IMR-90 (cell line): Measurements from ENCODE around the gene ARAP2. TPM values are rescaled to one million over a fixed set of nuclear protein-coding genes. Genes with fewer than 3 reads are reported as not detected.

ENCODE experiments used
- ATAC-seq: fragments of 200-7000 bp; cut with Tn5 transposase; 2 replicates; pipeline ENCODE4 v1.9.1; 2020; ENCODE audit warnings: low read depth, mild to moderate bottlenecking, moderate library complexity
- BruUV-seq: library from RNA; stranded (reverse); fragments of 400-500 nt; replicated peaks from 2 replicates; lab custom pipeline; 2021; lab: Mats Ljungman, UMichigan
- CTCF ChIA-PET: fragments of 300-600 bp; formaldehyde crosslinking; extraction: SDS; loops from one replicate; lab custom pipeline; 2021; ENCODE audit warnings: antibody characterized with exemption; lab: Yijun Ruan, JAX
- POLR2A ChIA-PET: fragments of 300-600 bp; sonication (Branson Sonifier 250); formaldehyde crosslinking; loops from one replicate; lab custom pipeline; 2022; ENCODE audit warnings: antibody characterized with exemption; ENCODE audit not compliant: unreplicated experiment; lab: Charles Lee
- DNase-seq: peaks from one replicate; pipeline ENCODE4 v3.0.0; 2013
- H2AFZ ChIP-seq: replicated peaks from 2 replicates; pipeline ENCODE3; 2013; ENCODE audit warnings: low read length, mild to moderate bottlenecking; ENCODE audit not compliant: poor library complexity
- H2AK5ac ChIP-seq: 2 replicates; pipeline ENCODE4 v1.6.1; 2013; ENCODE audit warnings: low read depth, low read length, inconsistent platforms
- H2AK9ac ChIP-seq: replicated peaks from 2 replicates; pipeline ENCODE3; 2013; ENCODE audit warnings: mild to moderate bottlenecking, low read depth, low read length, moderate library complexity; ENCODE audit not compliant: poor library complexity
- H2BK120ac ChIP-seq: 2 replicates; pipeline ENCODE4 v1.6.1; 2013; ENCODE audit warnings: low read depth, low read length, inconsistent platforms
- H2BK15ac ChIP-seq: 3 replicates; pipeline ENCODE4 v1.6.1; 2013; ENCODE audit warnings: low read depth, low read length, inconsistent platforms
- H2BK20ac ChIP-seq: 2 replicates; pipeline ENCODE4 v1.6.1; 2013; ENCODE audit warnings: low read depth, mild to moderate bottlenecking, inconsistent platforms, low read length, moderate library complexity
- H2BK5ac ChIP-seq: 2 replicates; pipeline ENCODE4 v1.6.1; 2013; ENCODE audit warnings: mild to moderate bottlenecking, low read depth, low read length, inconsistent platforms; ENCODE audit not compliant: poor library complexity, severe bottlenecking
- H3K14ac ChIP-seq: replicated peaks from 2 replicates; pipeline ENCODE4 v1.6.1; 2013; ENCODE audit warnings: low read depth, low read length, inconsistent platforms
- H3K18ac ChIP-seq: 2 replicates; pipeline ENCODE4 v1.6.1; 2013; ENCODE audit warnings: low read depth, low read length, control low read depth
- H3K23ac ChIP-seq: 2 replicates; pipeline ENCODE4 v1.6.1; 2013; ENCODE audit warnings: low read depth, low read length, inconsistent platforms
- H3K27ac ChIP-seq: 2 replicates; pipeline ENCODE4 v1.5.1; 2013; ENCODE audit warnings: mild to moderate bottlenecking, control low read depth, low read length; ENCODE audit not compliant: insufficient read depth
- H3K27me3 ChIP-seq: 2 replicates; pipeline ENCODE4 v1.6.1; 2013; ENCODE audit warnings: low read length; ENCODE audit not compliant: control insufficient read depth, insufficient read depth
- H3K36me3 ChIP-seq: 2 replicates; pipeline ENCODE4 v1.6.1; 2013; ENCODE audit warnings: low read length, mixed read lengths; ENCODE audit not compliant: control insufficient read depth, insufficient read depth
- H3K4ac ChIP-seq: 2 replicates; pipeline ENCODE4 v1.6.1; 2013; ENCODE audit warnings: low read depth, low read length, inconsistent platforms
- H3K4me1 ChIP-seq: 2 replicates; pipeline ENCODE4 v1.6.1; 2013; ENCODE audit warnings: low read length, mixed read lengths; ENCODE audit not compliant: control insufficient read depth, insufficient read depth
- H3K4me2 ChIP-seq: 2 replicates; pipeline ENCODE4 v1.6.1; 2013; ENCODE audit warnings: low read depth, mild to moderate bottlenecking, control low read depth, low read length, moderate library complexity
- H3K4me3 ChIP-seq: 2 replicates; pipeline ENCODE4 v1.5.1; 2013; ENCODE audit warnings: low read depth, mild to moderate bottlenecking, control low read depth, low read length, moderate library complexity; ENCODE audit not compliant: insufficient read depth
- H3K56ac ChIP-seq: 2 replicates; pipeline ENCODE4 v1.6.1; 2013; ENCODE audit warnings: low read length, inconsistent platforms; ENCODE audit not compliant: insufficient read depth; ENCODE audit errors: extremely low read depth
- H3K79me1 ChIP-seq, 2 experiments: 2 replicates each; pipeline ENCODE4 v1.6.1; 2013; ENCODE audit warnings: low read length in 2 of 2, inconsistent platforms in 1 of 2, low read depth in 1 of 2
- H3K9ac ChIP-seq: 2 replicates; pipeline ENCODE4 v1.6.1; 2013; ENCODE audit warnings: low read depth, low read length, control low read depth
- H3K9me1 ChIP-seq: 2 replicates; pipeline ENCODE4 v1.6.1; 2013; ENCODE audit warnings: low read length, inconsistent platforms; ENCODE audit not compliant: insufficient read depth
- H3K9me3 ChIP-seq: 2 replicates; pipeline ENCODE4 v1.6.1; 2013; ENCODE audit warnings: low read length; ENCODE audit not compliant: control insufficient read depth, insufficient read depth
- H4K20me1 ChIP-seq: 2 replicates; pipeline ENCODE4 v1.6.1; 2013; ENCODE audit warnings: low read length, inconsistent platforms; ENCODE audit not compliant: insufficient read depth
- H4K5ac ChIP-seq: 2 replicates; pipeline ENCODE4 v1.6.1; 2013; ENCODE audit warnings: mild to moderate bottlenecking, low read depth, low read length, control low read depth
- H4K8ac ChIP-seq, 2 experiments: 2 replicates each; pipeline ENCODE4 v1.6.1; 2013; ENCODE audit warnings: low read depth in 2 of 2, low read length in 2 of 2, control low read depth in 1 of 2, inconsistent platforms in 1 of 2
- H4K91ac ChIP-seq: 2 replicates; pipeline ENCODE4 v1.6.1; 2013; ENCODE audit warnings: low read depth, low read length, inconsistent platforms; ENCODE audit not compliant: insufficient read depth
- CEBPB ChIP-seq: IDR thresholded peaks from 2 replicates; pipeline ENCODE4 v1.6.1; 2012; ENCODE audit warnings: low read depth, low read length, improper control_type of control experiment
- CHD1 ChIP-seq: IDR thresholded peaks from 2 replicates; pipeline ENCODE4 v1.6.1; 2012; ENCODE audit warnings: low read depth, low read length, improper control_type of control experiment
- ELK1 ChIP-seq: fragments of 150-350 bp; IDR thresholded peaks from 2 replicates; pipeline ENCODE4 v1.6.1; 2016; ENCODE audit warnings: low read depth, mild to moderate bottlenecking, low read length, moderate library complexity, borderline replicate concordance
- FOS ChIP-seq: fragments of 150-350 bp; IDR thresholded peaks from 2 replicates; pipeline ENCODE4 v1.6.1; 2016; ENCODE audit warnings: low read depth, low read length
- MAFK ChIP-seq: IDR thresholded peaks from 2 replicates; pipeline ENCODE4 v1.6.1; 2012; ENCODE audit warnings: low read depth, low read length, improper control_type of control experiment
- MAZ ChIP-seq: IDR thresholded peaks from 2 replicates; pipeline ENCODE4 v1.6.1; 2012; ENCODE audit warnings: low read depth, mild to moderate bottlenecking, low read length, improper control_type of control experiment, moderate library complexity, borderline replicate concordance
- MXI1 ChIP-seq: IDR thresholded peaks from 2 replicates; pipeline ENCODE4 v1.6.1; 2012; ENCODE audit warnings: low read depth, mild to moderate bottlenecking, low read length, moderate library complexity, borderline replicate concordance
- NFE2L2 ChIP-seq: fragments of 150-350 bp; IDR thresholded peaks from 2 replicates; pipeline ENCODE4 v1.6.1; 2016; ENCODE audit warnings: low read depth, mild to moderate bottlenecking, low read length
- POLR2A ChIP-seq: IDR thresholded peaks from 2 replicates; pipeline ENCODE4 v1.6.1; 2012; ENCODE audit warnings: mild to moderate bottlenecking, low read depth, low read length
- RAD21 ChIP-seq: IDR thresholded peaks from 2 replicates; pipeline ENCODE4 v1.6.1; 2012; ENCODE audit warnings: low read length, improper control_type of control experiment
- SMC3 ChIP-seq: fragments of 150-350 bp; IDR thresholded peaks from 2 replicates; pipeline ENCODE4 v1.6.1; 2016; ENCODE audit warnings: low read depth, mild to moderate bottlenecking, antibody characterized with exemption, low read length, moderate library complexity
- WGBS, 2 experiments: methylation state at CpG; one replicate each; pipeline versions ENCODE4 v1.1.5 to v1.1.7; 2013; ENCODE audit warnings: missing lambda C conversion rate in 2 of 2; ENCODE audit not compliant: insufficient read length in 1 of 2; ENCODE audit errors: extremely low coverage in 2 of 2; 5-methylcytosine and 5-hydroxymethylcytosine counted together
- dilution Hi-C: fragments of 300-500 bp; cut with HindIII; formaldehyde crosslinking; loops from one replicate; pipeline ENCODE4 v1.14.3; 2018; ENCODE audit warnings: low sequenced_read_pairs; ENCODE audit not compliant: unreplicated experiment
- in situ Hi-C: fragments of 300-500 bp; cut with MboI; formaldehyde crosslinking; loops from 3 replicates; pipeline ENCODE4 v1.14.3; 2019; ENCODE audit warnings: low sequenced_read_pairs, inconsistent platforms, mixed read lengths
- intact Hi-C: fragments of 100-400 bp; cut with micrococcal nuclease; formaldehyde crosslinking; loops from 2 replicates; pipeline ENCODE4 v1.10.0; 2022
- polyA plus RNA-seq, 3 experiments: library from polyadenylated mRNA; depleted of rRNA; stranded (reverse); fragments of >200 nt; gene quantifications; 2 replicates each; pipeline ENCODE4 v1.2.3, GENCODE V29; 2012; ENCODE audit warnings: low replicate concordance in 1 of 3
- total RNA-seq: library from RNA; depleted of rRNA; stranded (reverse); fragments of >200 nt; gene quantifications from 2 replicates; pipeline ENCODE4 v1.2.3, GENCODE V29; 2012
- TF ChIP-seq, protein P1 (sequence below): fragments of 150-350 bp; IDR thresholded peaks from 2 replicates; pipeline ENCODE4 v1.6.1; 2017; ENCODE audit warnings: mild to moderate bottlenecking, antibody characterized with exemption, low read length, low read depth
- TF ChIP-seq, protein P2 (sequence below): conservative IDR thresholded peaks from 2 replicates; pipeline ENCODE4 v1.5.1; 2012; ENCODE audit warnings: mild to moderate bottlenecking, low read depth, low read length, improper control_type of control experiment

Gene ARAP2
- total and polyA plus RNA-seq, 2 of the 4 experiments (the other 2 are of a cell fraction), result 0.32 to 1.8 TPM

GRCh38 chr4:36207367-36207766 lies 36.9 kb downstream of the ARAP2 start:
- no peak overlapping the region for H2BK120ac ChIP-seq
- H4K5ac ChIP-seq, result no peak overlapping the region
- H3K56ac ChIP-seq, result no peak overlapping the region
- in situ Hi-C loops, result no loop called here
- H4K91ac ChIP-seq, result no peak overlapping the region
- no peak overlapping the region for H2AK9ac ChIP-seq
- BruUV-seq, result no TSS peak
- H2BK20ac ChIP-seq, result no peak overlapping the region
- no peak overlapping the region for H2BK15ac ChIP-seq
- TF ChIP-seq POLR2A, result no peak
- TF ChIP-seq FOS, result no peak
- no peak for TF ChIP-seq CEBPB
- TF ChIP-seq NFE2L2, result no peak
- TF ChIP-seq MAFK, result no peak
- TF ChIP-seq, protein P1, sequence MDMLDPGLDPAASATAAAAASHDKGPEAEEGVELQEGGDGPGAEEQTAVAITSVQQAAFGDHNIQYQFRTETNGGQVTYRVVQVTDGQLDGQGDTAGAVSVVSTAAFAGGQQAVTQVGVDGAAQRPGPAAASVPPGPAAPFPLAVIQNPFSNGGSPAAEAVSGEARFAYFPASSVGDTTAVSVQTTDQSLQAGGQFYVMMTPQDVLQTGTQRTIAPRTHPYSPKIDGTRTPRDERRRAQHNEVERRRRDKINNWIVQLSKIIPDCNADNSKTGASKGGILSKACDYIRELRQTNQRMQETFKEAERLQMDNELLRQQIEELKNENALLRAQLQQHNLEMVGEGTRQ, result no peak
- TF ChIP-seq MXI1, result no peak
- TF ChIP-seq CHD1, result no peak
- TF ChIP-seq, protein P2, sequence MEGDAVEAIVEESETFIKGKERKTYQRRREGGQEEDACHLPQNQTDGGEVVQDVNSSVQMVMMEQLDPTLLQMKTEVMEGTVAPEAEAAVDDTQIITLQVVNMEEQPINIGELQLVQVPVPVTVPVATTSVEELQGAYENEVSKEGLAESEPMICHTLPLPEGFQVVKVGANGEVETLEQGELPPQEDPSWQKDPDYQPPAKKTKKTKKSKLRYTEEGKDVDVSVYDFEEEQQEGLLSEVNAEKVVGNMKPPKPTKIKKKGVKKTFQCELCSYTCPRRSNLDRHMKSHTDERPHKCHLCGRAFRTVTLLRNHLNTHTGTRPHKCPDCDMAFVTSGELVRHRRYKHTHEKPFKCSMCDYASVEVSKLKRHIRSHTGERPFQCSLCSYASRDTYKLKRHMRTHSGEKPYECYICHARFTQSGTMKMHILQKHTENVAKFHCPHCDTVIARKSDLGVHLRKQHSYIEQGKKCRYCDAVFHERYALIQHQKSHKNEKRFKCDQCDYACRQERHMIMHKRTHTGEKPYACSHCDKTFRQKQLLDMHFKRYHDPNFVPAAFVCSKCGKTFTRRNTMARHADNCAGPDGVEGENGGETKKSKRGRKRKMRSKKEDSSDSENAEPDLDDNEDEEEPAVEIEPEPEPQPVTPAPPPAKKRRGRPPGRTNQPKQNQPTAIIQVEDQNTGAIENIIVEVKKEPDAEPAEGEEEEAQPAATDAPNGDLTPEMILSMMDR, result no peak
- no peak for TF ChIP-seq ELK1
- no peak for TF ChIP-seq SMC3
- TF ChIP-seq RAD21, result no peak
- no peak for TF ChIP-seq MAZ
- H3K4me2 ChIP-seq, result no peak overlapping the region
- H3K4me1 ChIP-seq, result no peaks in the 10 kb centered on the region
- WGBS, 2 experiments, result no CpG with 5 or more reads among the region's 1 CpG
- ATAC-seq (no peak), DNase-seq (no peak)
- no peak overlapping the region for H3K18ac ChIP-seq
- no peak overlapping the region for H3K4ac ChIP-seq
- no peak overlapping the region for H3K27ac ChIP-seq
- no peak overlapping the region for H2AK5ac ChIP-seq
- H3K27me3 ChIP-seq, result no peaks in the 10 kb centered on the region
- no peaks in the 10 kb centered on the region for H3K79me1 ChIP-seq
- no peaks in the 10 kb centered on the region for H3K9me3 ChIP-seq
- H3K36me3 ChIP-seq, result no peaks in the 10 kb centered on the region
- H3K23ac ChIP-seq, result no peak overlapping the region
- no peak overlapping the region for H2BK5ac ChIP-seq
- intact Hi-C loops, result no loop called here
- POLR2A ChIA-PET, result no interaction called here
- H2AFZ ChIP-seq, result no peak overlapping the region
- H3K9me1 ChIP-seq, result no peaks in the 10 kb centered on the region
- H3K4me3 ChIP-seq, result no peak overlapping the region
- CTCF ChIA-PET, result interaction anchor here (1.0 kb wide), 1 partner anchor 47 kb away, joined by 3 read pairs; no protein-coding TSS in a partner anchor
- no peak overlapping the region for H3K9ac ChIP-seq
- no peaks in the 10 kb centered on the region for H4K20me1 ChIP-seq
- dilution Hi-C loops, result no loop called here
- no peak overlapping the region for H3K14ac ChIP-seq
- no peak overlapping the region for H4K8ac ChIP-seq
